ENCODE measurements around the gene CIRBP.

Gene CIRBP

DNA sequence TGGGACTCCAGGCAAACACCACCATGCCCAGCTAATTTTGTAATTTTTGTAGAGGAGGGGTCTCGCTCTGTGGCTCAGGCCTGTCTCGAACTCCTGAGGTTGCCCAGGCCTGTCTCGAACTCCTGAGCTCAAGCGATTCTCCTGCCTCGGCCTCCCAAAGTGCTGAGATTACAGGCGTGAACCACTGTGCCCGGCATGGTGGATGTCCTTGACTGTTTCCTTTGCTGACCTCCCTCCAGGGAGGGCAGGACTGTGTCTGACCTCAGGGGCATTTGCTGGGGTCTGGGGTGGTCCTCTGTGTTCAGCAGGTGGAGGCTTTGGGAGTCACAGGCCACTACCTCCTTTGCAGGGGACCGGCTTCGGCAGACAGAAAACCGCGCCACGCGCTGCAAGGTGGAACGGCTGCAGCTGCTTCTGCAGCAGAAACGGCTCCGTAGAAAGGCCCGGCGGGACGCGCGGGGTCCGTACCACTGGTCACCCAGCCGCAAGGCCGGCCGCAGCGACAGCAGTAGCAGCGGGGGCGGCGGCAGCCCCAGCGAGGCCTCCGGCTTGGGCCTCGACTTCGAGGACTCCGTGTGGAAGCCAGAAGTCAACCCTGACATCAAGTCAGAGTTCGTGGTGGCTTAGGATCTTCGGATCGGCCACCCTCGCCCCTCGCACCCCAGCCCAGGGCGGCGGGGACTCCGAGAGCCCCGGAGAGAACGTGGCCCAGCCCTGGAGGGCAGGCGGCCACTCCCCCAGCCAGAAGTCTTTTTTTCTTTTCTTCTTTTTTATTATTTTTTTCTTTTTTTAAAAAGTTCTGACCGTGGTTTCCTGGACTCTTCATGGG, 12.3 kb upstream of the CIRBP start:
- no peak for DNase-seq (ENCODE audit: low read depth)

- DNase-seq (ENCODE audit: low read depth), result no peak
These were observed 11.5 kb upstream of the CIRBP start for GRCh38 chr19:1257475-1258162.

- no peak for DNase-seq (ENCODE audit: low read depth)
These were observed 11.0 kb upstream of the CIRBP start for GRCh38 chr19:1258163-1258492.

DNA sequence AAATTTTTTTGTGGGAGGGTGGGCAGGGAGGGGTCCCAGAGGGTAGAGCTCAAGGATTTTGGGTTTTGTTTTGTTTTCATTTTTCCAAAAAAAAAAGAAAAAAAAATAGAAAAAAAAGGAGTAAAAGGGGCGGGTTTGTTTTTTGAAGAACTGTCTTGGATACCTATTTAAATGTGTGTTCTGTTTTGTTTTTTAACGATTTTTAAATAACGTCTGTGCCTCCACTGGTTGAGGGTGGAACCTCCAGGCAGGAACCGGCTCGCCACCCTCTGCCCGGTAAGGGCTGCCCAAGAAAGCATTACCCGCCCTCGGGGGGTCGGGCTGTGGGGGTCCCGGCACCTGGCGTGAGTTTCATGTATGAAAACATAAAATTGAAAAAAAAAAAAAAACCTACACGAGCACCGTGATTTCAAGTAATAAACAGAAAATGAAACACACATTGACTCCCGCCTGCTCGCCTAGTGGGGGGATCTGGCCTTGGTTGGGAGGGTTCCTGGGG, 10.4 kb upstream of the CIRBP start:
- no peak for DNase-seq (ENCODE audit: low read depth)

GRCh38 chr19:1259206-1259875, 9.8 kb upstream of the CIRBP start:
- no peak for DNase-seq (ENCODE audit: low read depth)

DNA sequence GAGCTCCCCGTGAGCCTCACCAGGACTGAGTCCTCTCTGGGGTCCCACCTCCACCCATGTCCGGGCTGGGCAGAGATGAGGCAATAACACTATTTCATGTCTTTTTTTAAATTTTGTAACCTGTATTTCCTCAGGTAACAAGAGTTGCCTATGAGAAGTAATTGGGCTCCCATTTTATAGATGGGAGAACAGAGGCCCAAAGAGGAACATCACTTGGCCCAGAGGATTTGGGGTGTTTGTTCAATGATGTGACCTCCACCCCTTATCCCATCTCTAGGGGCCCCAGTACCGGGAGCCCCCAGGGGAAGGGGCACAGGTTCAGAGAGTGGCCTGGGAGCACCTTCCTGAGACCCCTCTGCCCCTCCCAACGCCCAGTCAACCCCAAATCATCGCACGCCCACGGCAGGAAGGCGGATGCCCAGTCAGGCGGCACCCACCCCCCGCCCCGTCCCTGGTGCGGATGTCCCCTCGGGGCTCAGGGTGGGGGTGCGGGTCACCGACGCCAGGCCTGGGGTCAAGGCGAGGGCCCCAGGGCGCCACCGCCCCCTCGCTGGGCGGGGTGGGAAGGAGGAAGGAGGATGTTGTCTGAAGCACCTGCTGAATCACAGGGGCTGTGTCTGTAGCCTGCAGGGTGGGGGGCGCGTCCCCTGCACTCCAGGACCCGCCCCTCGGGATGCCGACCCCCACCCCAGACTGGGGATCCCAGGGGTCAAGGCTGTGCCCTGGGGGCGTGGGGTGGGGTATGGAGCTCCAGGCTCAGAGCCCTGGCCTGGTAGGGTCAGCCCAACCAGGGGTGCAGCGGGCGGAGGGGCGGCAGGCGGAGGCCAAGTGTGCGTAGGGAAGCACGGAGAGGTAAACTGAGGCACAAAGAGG, 9.0 kb upstream of the CIRBP start:
- no peak for DNase-seq (ENCODE audit: low read depth)

DNA sequence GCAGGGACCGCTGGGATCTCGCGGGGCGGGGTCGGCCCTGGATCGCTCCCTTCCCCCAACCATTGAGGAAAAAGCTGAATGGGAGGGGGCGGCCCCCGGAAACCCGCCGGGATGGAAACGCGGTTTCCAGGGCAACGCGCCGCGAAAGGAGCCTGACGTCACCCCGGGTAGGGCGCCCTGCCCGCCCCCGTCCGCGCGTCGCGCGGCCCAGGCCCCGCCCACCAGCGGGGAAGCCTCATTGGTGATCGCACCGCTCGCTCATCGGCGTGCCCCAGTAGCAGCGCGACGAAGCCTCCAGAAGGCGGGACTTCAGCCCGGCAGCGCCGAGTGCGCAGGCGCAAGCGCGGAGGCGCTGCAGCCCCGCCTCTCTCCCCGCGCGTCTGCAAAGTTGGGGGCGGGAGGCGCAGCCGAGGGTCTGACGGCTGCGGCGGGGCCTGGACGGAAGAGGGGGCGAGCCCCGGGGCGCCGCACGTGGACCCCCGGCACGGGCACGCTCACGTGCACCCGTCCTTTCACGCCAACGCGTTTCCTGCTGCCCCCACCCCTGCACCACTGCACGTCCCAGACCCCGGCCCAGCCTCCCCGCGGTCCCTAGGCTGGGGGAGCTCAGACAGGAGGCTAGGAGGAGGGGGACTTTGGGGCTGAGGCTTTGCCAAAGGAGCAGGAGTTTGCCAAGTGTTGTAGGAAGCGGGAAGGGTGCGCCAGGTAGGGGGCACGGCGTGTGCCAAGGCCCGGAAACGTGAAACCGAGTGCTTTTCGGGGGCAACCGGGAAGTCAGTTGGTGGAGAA, 8.2 kb upstream of the CIRBP start:
- DNase-seq (ENCODE audit: low read depth), result peak; percentile 96

DNA sequence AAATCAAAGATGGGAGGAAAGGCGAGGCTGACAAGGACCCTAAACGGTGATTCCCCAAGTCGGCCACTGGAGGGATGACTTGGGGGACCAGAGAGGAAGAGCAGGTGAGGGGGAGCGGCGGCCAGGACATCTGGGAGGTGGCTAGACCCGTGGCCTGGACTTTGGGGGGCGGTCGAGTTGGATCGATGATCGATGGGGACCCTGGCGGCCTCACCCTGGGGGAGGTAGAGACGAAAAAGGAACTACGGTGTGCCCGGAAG, 7.7 kb upstream of the CIRBP start:
- no peak for DNase-seq (ENCODE audit: low read depth)

- no peak for DNase-seq (ENCODE audit: low read depth)
These were observed 7.1 kb upstream of the CIRBP start for GRCh38 chr19:1261798-1262622.

GRCh38 chr19:1262623-1263123, 6.5 kb upstream of the CIRBP start:
- DNase-seq (ENCODE audit: low read depth), result no peak

DNA sequence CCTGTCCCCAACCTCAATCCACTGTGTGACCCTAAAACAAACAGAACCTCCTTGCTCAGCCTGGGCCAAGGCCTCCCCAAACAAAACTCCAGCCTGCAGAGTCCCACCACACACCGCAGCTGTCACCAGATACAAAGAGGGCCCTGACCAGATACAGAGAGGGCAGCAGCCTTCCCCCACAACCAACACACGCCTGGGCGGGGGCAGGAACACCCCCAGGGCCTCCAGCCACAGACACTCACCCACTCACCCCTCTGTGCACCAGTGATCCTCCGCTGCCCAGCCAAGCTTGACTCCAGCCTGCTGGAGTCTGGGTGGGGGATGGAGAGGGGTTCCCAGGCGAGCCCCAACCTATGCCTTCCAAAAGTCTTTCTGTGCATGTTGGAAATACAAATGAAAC, 5.9 kb upstream of the CIRBP start:
- DNase-seq (ENCODE audit: low read depth), result no peak

GRCh38 chr19:1264801-1265614, 4.1 kb upstream of the CIRBP start:
- DNase-seq (ENCODE audit: low read depth), result no peak

DNA sequence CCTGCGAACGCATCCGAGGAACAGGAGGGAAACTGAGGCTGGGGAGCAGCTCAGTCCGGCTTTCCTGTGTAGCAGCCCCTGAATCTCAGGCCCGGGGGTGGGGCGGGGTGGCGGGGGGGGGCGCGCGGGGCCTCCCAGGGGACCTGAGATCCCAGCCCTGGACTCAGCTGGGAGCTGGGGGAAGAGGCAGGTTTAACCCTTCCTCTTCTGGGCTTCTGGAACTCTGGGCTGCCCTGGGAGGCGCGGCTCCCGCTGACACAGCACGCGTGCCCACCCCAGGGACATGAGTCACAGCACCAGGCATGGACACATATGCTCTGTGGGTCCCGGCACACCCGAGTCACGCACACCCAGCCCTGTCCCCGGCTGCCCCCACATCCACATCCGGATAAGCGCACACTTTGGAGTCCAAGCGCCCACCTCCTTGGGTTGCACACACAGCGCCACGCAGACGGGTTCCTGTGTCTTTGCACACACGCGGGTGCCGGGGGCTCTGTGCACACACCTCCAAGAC, 3.5 kb upstream of the CIRBP start:
- no peak for DNase-seq (ENCODE audit: low read depth)

- peak; percentile 76 for DNase-seq (ENCODE audit: low read depth)
These were observed 2.8 kb upstream of the CIRBP start for GRCh38 chr19:1266129-1266915.

- DNase-seq (ENCODE audit: low read depth), result no peak
These were observed 2.1 kb upstream of the CIRBP start for GRCh38 chr19:1266916-1267476.

GRCh38 chr19:1267477-1268225, 1.5 kb upstream of the CIRBP start:
- no peak for DNase-seq (ENCODE audit: low read depth)
